Ishikawa (cell line): Measurements from ENCODE around the gene NAA35.
A peak's percentile ranks its signal among the peaks of the same experiment; 100 is the strongest.

ENCODE experiments used
- CEBPB ChIP-seq: IDR thresholded peaks from 2 replicates; pipeline ENCODE4 v1.6.1; 2012
- CREB1 ChIP-seq: IDR thresholded peaks from 2 replicates; pipeline ENCODE4 v1.6.1; 2012; ENCODE audit warnings: low read depth
- EGR1 ChIP-seq: IDR thresholded peaks from 2 replicates; pipeline ENCODE4 v1.6.1; 2012
- EP300 ChIP-seq: IDR thresholded peaks from 2 replicates; pipeline ENCODE4 v1.6.1; 2012; ENCODE audit warnings: borderline replicate concordance
- FOXM1 ChIP-seq: IDR thresholded peaks from 2 replicates; pipeline ENCODE4 v1.6.1; 2012; ENCODE audit warnings: low read depth, borderline replicate concordance
- MAX ChIP-seq: IDR thresholded peaks from 2 replicates; pipeline ENCODE4 v1.6.1; 2012
- NFIC ChIP-seq: IDR thresholded peaks from 2 replicates; pipeline ENCODE4 v1.6.1; 2012
- RAD21 ChIP-seq: IDR thresholded peaks from 2 replicates; pipeline ENCODE4 v1.6.1; 2012; ENCODE audit warnings: low read depth
- REST ChIP-seq: IDR thresholded peaks from 2 replicates; pipeline ENCODE4 v1.6.1; 2012; ENCODE audit warnings: low read depth, mild to moderate bottlenecking
- TAF1 ChIP-seq: IDR thresholded peaks from 2 replicates; pipeline ENCODE4 v1.6.1; 2012; ENCODE audit warnings: low read depth, mild to moderate bottlenecking
- TCF12 ChIP-seq: IDR thresholded peaks from 2 replicates; pipeline ENCODE4 v1.6.1; 2012; ENCODE audit warnings: low read depth
- TEAD4 ChIP-seq: IDR thresholded peaks from 2 replicates; pipeline ENCODE4 v1.6.1; 2012
- USF1 ChIP-seq: IDR thresholded peaks from 2 replicates; pipeline ENCODE4 v1.6.1; 2012
- YY1 ChIP-seq: IDR thresholded peaks from 2 replicates; pipeline ENCODE4 v1.6.1; 2012; ENCODE audit warnings: low read depth
- ZBTB7A ChIP-seq: IDR thresholded peaks from 2 replicates; pipeline ENCODE4 v1.6.1; 2012; ENCODE audit warnings: low read depth

Gene NAA35

GRCh38 chr9:85959955-85960354, 19.0 kb downstream of the NAA35 start:
- TF ChIP-seq CEBPB (peak; percentile 44; the same call in 1 of the 2 replicates), RAD21 (no peak)

- TF ChIP-seq EP300, result no peak
- TF ChIP-seq NFIC, result peak; percentile 84
These were observed 19.7 kb downstream of the NAA35 start for GRCh38 chr9:85960688-85961093.

GRCh38 chr9:85964526-85964925, 23.6 kb downstream of the NAA35 start:
- TF ChIP-seq ZBTB7A (no peak), USF1 (no peak), REST (no peak), FOXM1 (no peak), YY1 (no peak), EGR1 (no peak), MAX (no peak), TCF12 (no peak), NFIC (no peak), TEAD4 (no peak), TAF1 (no peak), CEBPB (no peak), RAD21 (no peak), CREB1 (no peak)

- TF ChIP-seq USF1 (no peak), CEBPB (no peak), ZBTB7A (no peak), FOXM1 (no peak), RAD21 (no peak), NFIC (no peak), CREB1 (no peak), TEAD4 (no peak), REST (no peak), EGR1 (no peak), TAF1 (no peak), EP300 (no peak)
These were observed 24.0 kb downstream of the NAA35 start for GRCh38 chr9:85964949-85965348.

- no peak for TF ChIP-seq CEBPB
- TF ChIP-seq RAD21, result no peak
- no peak for TF ChIP-seq TAF1
- no peak for TF ChIP-seq MAX
- TF ChIP-seq CREB1, result no peak
- no peak for TF ChIP-seq REST
- no peak for TF ChIP-seq FOXM1
- no peak for TF ChIP-seq ZBTB7A
- no peak for TF ChIP-seq TEAD4
- no peak for TF ChIP-seq USF1
- no peak for TF ChIP-seq NFIC
- no peak for TF ChIP-seq YY1
- no peak for TF ChIP-seq EGR1
- TF ChIP-seq EP300, result no peak
- no peak for TF ChIP-seq TCF12
These were observed 28.8 kb downstream of the NAA35 start for GRCh38 chr9:85969727-85970126.
